H1 (cell line): ENCODE data around the gene CFAP58. TPM values are rescaled to one million over a fixed set of nuclear protein-coding genes. Genes with fewer than 3 reads are reported as not detected.

Experiments used
- CTCF ChIA-PET: fragments of 300-600 bp; sonication (Branson Sonifier 250); formaldehyde crosslinking; loops from one replicate; lab custom pipeline; 2021; ENCODE audit not compliant: partially characterized antibody; lab: Charles Lee
- POLR2A ChIA-PET: fragments of 300-600 bp; sonication (Branson Sonifier 250); formaldehyde crosslinking; loops from one replicate; lab custom pipeline; 2021; ENCODE audit warnings: inconsistent platforms; ENCODE audit not compliant: partially characterized antibody; lab: Charles Lee
- DNase-seq, 2 experiments: peaks; one replicate each; pipeline versions ENCODE4 v3.0.0 to v3.0.0-alpha.2; 2010 to 2022; ENCODE audit warnings: low spot score in 2 of 2, low read depth in 1 of 2, mixed read lengths in 1 of 2
- FAIRE-seq: peaks from 2 replicates; lab custom pipeline; 2011; peaks lifted over from hg19 to GRCh38; lab: Jason Lieb, UNC
- H2AFZ ChIP-seq: 2 replicates; pipeline ENCODE4 v1.8.1; 2012; ENCODE audit warnings: low read length, inconsistent platforms
- H2AK5ac ChIP-seq: 2 replicates; pipeline ENCODE4 v1.6.1; 2013; ENCODE audit warnings: low read depth, low read length
- H2BK120ac ChIP-seq: replicated peaks from 2 replicates; pipeline ENCODE3; 2013; ENCODE audit warnings: low read depth, low read length, inconsistent platforms
- H2BK12ac ChIP-seq: 2 replicates; pipeline ENCODE4 v1.6.1; 2013; ENCODE audit warnings: low read depth, low read length
- H2BK15ac ChIP-seq: 2 replicates; pipeline ENCODE4 v1.6.1; 2013; ENCODE audit warnings: low read length
- H2BK20ac ChIP-seq: 2 replicates; pipeline ENCODE4 v1.6.1; 2013; ENCODE audit warnings: low read length
- H2BK5ac ChIP-seq: 2 replicates; pipeline ENCODE4 v1.6.1; 2013; ENCODE audit warnings: low read depth, low read length
- H3K14ac ChIP-seq: 2 replicates; pipeline ENCODE4 v1.6.1; 2013; ENCODE audit warnings: inconsistent platforms; ENCODE audit not compliant: insufficient read length
- H3K18ac ChIP-seq: 2 replicates; pipeline ENCODE4 v1.6.1; 2013; ENCODE audit warnings: low read length; ENCODE audit errors: extremely low read depth
- H3K23ac ChIP-seq: 2 replicates; pipeline ENCODE4 v1.6.1; 2013; ENCODE audit warnings: inconsistent platforms; ENCODE audit not compliant: insufficient read length
- H3K23me2 ChIP-seq: 2 replicates; pipeline ENCODE4 v1.6.1; 2013; ENCODE audit warnings: low read depth, low read length
- H3K27ac ChIP-seq: 2 replicates; pipeline ENCODE4 v1.6.1; 2011; ENCODE audit warnings: low read depth, low read length, inconsistent platforms
- H3K27me3 ChIP-seq, 4 experiments: replicated peaks in 1 of 4; 1 replicate in 1 of 4; 2 replicates in 3 of 4; pipeline versions ENCODE4 v1.6.1 to v1.8.1; 2011 to 2013; ENCODE audit warnings: low read length in 3 of 4, mild to moderate bottlenecking in 3 of 4, inconsistent platforms in 2 of 4, mixed read lengths in 2 of 4, moderate library complexity in 1 of 4; ENCODE audit not compliant: control insufficient read depth in 3 of 4, insufficient read depth in 3 of 4; ENCODE audit errors: extremely low read depth in 1 of 4
- H3K36me3 ChIP-seq, 4 experiments: 2 replicates each; pipeline versions ENCODE4 v1.6.1 to v1.8.1; 2011 to 2013; ENCODE audit warnings: mild to moderate bottlenecking in 4 of 4, low read length in 3 of 4, moderate library complexity in 2 of 4, control low read depth in 1 of 4, inconsistent platforms in 1 of 4; ENCODE audit not compliant: insufficient read depth in 4 of 4, control insufficient read depth in 2 of 4
- H3K4ac ChIP-seq: replicated peaks from 2 replicates; pipeline ENCODE3; 2013; ENCODE audit warnings: low read length, low read depth, mixed read lengths, inconsistent platforms; ENCODE audit not compliant: insufficient read length
- H3K4me1 ChIP-seq, 4 experiments: replicated peaks in 1 of 4; 1 replicate in 1 of 4; 2 replicates in 3 of 4; pipeline versions ENCODE4 v1.6.1 to v1.8.1; 2011 to 2013; ENCODE audit warnings: low read length in 3 of 4, inconsistent platforms in 2 of 4, mixed read lengths in 1 of 4; ENCODE audit not compliant: insufficient read depth in 4 of 4, control insufficient read depth in 3 of 4
- H3K4me2 ChIP-seq, 2 experiments: 2 replicates each; pipeline versions ENCODE4 v1.6.1 to v1.8.1; 2011 to 2013; ENCODE audit warnings: low read depth in 2 of 2, low read length in 2 of 2, control low read depth in 1 of 2, inconsistent platforms in 1 of 2, mild to moderate bottlenecking in 1 of 2; ENCODE audit not compliant: insufficient read depth in 1 of 2
- H3K4me3 ChIP-seq, 4 experiments: fragments of 200-600, 300-600 bp in 1 of 4; sonication (generic), shearing (Covaris generic), sonication (Bioruptor Twin) in 1 of 4; 2 replicates each; pipeline versions ENCODE4 v1.5.1 to v1.8.1; 2011 to 2016; ENCODE audit warnings: low read length in 4 of 4, low read depth in 3 of 4, control low read depth in 2 of 4, inconsistent platforms in 2 of 4, mild to moderate bottlenecking in 2 of 4, mixed read lengths in 1 of 4, moderate library complexity in 1 of 4; ENCODE audit not compliant: insufficient read depth in 2 of 4; ENCODE audit errors: extremely low read depth in 1 of 4
- H3K56ac ChIP-seq: replicated peaks from 2 replicates; pipeline ENCODE3; 2013; ENCODE audit warnings: low read depth, mild to moderate bottlenecking, mixed read lengths, low read length, inconsistent platforms; ENCODE audit not compliant: insufficient read length
- H3K79me1 ChIP-seq: 2 replicates; pipeline ENCODE4 v1.6.1; 2013; ENCODE audit warnings: low read depth, low read length, control low read depth
- H3K79me2 ChIP-seq, 2 experiments: 2 replicates each; pipeline versions ENCODE4 v1.6.1 to v1.8.1; 2012 to 2013; ENCODE audit warnings: low read length in 2 of 2, mild to moderate bottlenecking in 2 of 2, inconsistent platforms in 1 of 2; ENCODE audit not compliant: insufficient read depth in 2 of 2, control insufficient read depth in 1 of 2
- H3K9ac ChIP-seq, 4 experiments: replicated peaks in 1 of 4; 1 replicate in 1 of 4; 2 replicates in 3 of 4; pipeline versions ENCODE4 v1.6.1 to v1.8.1; 2011 to 2013; ENCODE audit warnings: low read depth in 3 of 4, low read length in 3 of 4, control low read depth in 2 of 4, mild to moderate bottlenecking in 2 of 4, moderate library complexity in 2 of 4, inconsistent platforms in 1 of 4; ENCODE audit errors: extremely low read depth in 1 of 4
- H3K9me3 ChIP-seq, 2 experiments: 2 replicates each; pipeline versions ENCODE4 v1.6.1 to v1.8.1; 2012 to 2013; ENCODE audit warnings: mild to moderate bottlenecking in 2 of 2, moderate library complexity in 2 of 2, control low read depth in 1 of 2, inconsistent platforms in 1 of 2, low read depth in 1 of 2, low read length in 1 of 2, mixed read lengths in 1 of 2; ENCODE audit not compliant: insufficient read depth in 2 of 2
- H4K20me1 ChIP-seq, 2 experiments: replicated peaks in 1 of 2; 2 replicates each; pipeline versions ENCODE3 to v1.8.1; 2011 to 2013; ENCODE audit warnings: inconsistent platforms in 2 of 2, low read length in 2 of 2, mild to moderate bottlenecking in 1 of 2; ENCODE audit not compliant: insufficient read depth in 2 of 2, control insufficient read depth in 1 of 2
- H4K5ac ChIP-seq: 2 replicates; pipeline ENCODE4 v1.6.1; 2013; ENCODE audit warnings: low read length, low read depth, mixed read lengths, inconsistent platforms; ENCODE audit not compliant: insufficient read length
- H4K8ac ChIP-seq: 2 replicates; pipeline ENCODE4 v1.8.0; 2013; ENCODE audit warnings: mild to moderate bottlenecking, moderate library complexity, low read length, inconsistent platforms; ENCODE audit not compliant: insufficient read depth; ENCODE audit errors: extremely low read depth
- H4K91ac ChIP-seq: replicated peaks from 2 replicates; pipeline ENCODE3; 2013; ENCODE audit warnings: low read length, mixed read lengths, inconsistent platforms; ENCODE audit not compliant: insufficient read length
- EZH2 ChIP-seq: fragments of 200-600 bp; sonication (generic); IDR thresholded peaks from 2 replicates; pipeline ENCODE4 v1.7.1; 2012; ENCODE audit warnings: low read depth, mild to moderate bottlenecking, moderate library complexity, low read length, inconsistent platforms; ENCODE audit not compliant: severe bottlenecking
- JUN ChIP-seq: IDR thresholded peaks from 2 replicates; pipeline ENCODE4 v1.6.1; 2011; ENCODE audit warnings: low read depth, mild to moderate bottlenecking, improper control_type of control experiment, low read length
- KDM1A ChIP-seq: fragments of 200-600, 300-600 bp; sonication (generic); IDR thresholded peaks from 2 replicates; pipeline ENCODE4 v1.7.1; 2016; ENCODE audit warnings: mild to moderate bottlenecking, low read length, borderline replicate concordance
- WGBS, 2 experiments: shearing (Covaris generic) in 1 of 2; methylation state at CpG; one replicate each; pipeline versions ENCODE4 v1.1.6 to v1.1.7; 2013 to 2015; ENCODE audit warnings: low lambda C conversion rate in 2 of 2, mixed read lengths in 2 of 2, inconsistent platforms in 1 of 2, low coverage in 1 of 2, missing lambda C conversion rate in 1 of 2; ENCODE audit not compliant: insufficient replicate concordance in 2 of 2, insufficient coverage in 1 of 2, insufficient read length in 1 of 2; ENCODE audit errors: extremely low coverage in 1 of 2, missing lambda C conversion rate in 1 of 2; 5-methylcytosine and 5-hydroxymethylcytosine counted together
- polyA plus RNA-seq, 7 experiments: library from polyadenylated mRNA; depleted of rRNA in 3 of 7; stranded (reverse) in 5 of 7; unstranded in 2 of 7; fragments of >200 nt in 5 of 7; fragments of 200-250 nt in 2 of 7; gene quantifications; 1 replicate in 5 of 7; 2 replicates in 1 of 7; 4 replicates in 1 of 7; pipeline versions ENCODE4 v1.2.1 to v1.2.3, GENCODE V29; 2011 to 2013; ENCODE audit warnings: missing spikeins in 2 of 7, mixed read lengths in 2 of 7
- total RNA-seq: library from RNA; stranded (reverse); fragmentation: NEBNext Ultra II Directional; extraction: Animal tissue kit (Norgen Biotek cat#: 25700); gene quantifications from 2 replicates; pipeline ENCODE4 v1.2.1, GENCODE V29; 2021

CFAP58 gene
- total and polyA plus RNA-seq, 2 of the 8 experiments (the other 6 are each of a cell fraction or from before 2014, with no cell fraction given): 0.32 to 0.71 TPM

- H4K5ac ChIP-seq: no peak overlapping the region
- H4K8ac ChIP-seq: no peak overlapping the region
- H3K4me3 ChIP-seq: no peak overlapping the region
- CTCF ChIA-PET: interaction anchor here (0.8 to 17.2 kb wide), 10 partner anchors 9 to 74 kb away, joined by 3 to 379 read pairs (median 4); partner anchors contain the start of gene ITPRIP
- TF ChIP-seq EZH2 (no peak), JUN (no peak), KDM1A (no peak)
- no peak overlapping the region for H3K27ac ChIP-seq
- no peaks in the 10 kb centered on the region; a peak in 1 of 7 replicates for H3K27me3 ChIP-seq
- H2BK12ac ChIP-seq: no peak overlapping the region
- no peak overlapping the region for H3K14ac ChIP-seq
- no peak overlapping the region for H3K18ac ChIP-seq
- no peak overlapping the region for H2BK5ac ChIP-seq
- no peak overlapping the region for H2AFZ ChIP-seq
- H3K56ac ChIP-seq: no peak overlapping the region
- H3K23me2 ChIP-seq: no peaks in the 10 kb centered on the region
- no peaks in the 10 kb centered on the region for H4K20me1 ChIP-seq
- no peak overlapping the region for H2BK15ac ChIP-seq
- 88% methylated on average over 4 of the region's 4 CpGs; no CpG with 5 or more reads in 1 of the 2 experiments for WGBS, 2 experiments
- no peak overlapping the region for H3K4me2 ChIP-seq
- no peak overlapping the region for H3K9ac ChIP-seq
- H3K79me1 ChIP-seq: no peaks in the 10 kb centered on the region
- no peaks in the 10 kb centered on the region for H3K36me3 ChIP-seq
- H2AK5ac ChIP-seq: no peak overlapping the region
- no peaks in the 10 kb centered on the region for H3K9me3 ChIP-seq
- no peaks in the 10 kb centered on the region for H3K79me2 ChIP-seq
- H2BK20ac ChIP-seq: no peak overlapping the region
- no peak overlapping the region for H2BK120ac ChIP-seq
- H4K91ac ChIP-seq: no peak overlapping the region
- peaks cover 0 to 9% (median 3%) of the 10 kb centered on the region in 4 experiments; a peak in 2 of 7 replicates for H3K4me1 ChIP-seq
- FAIRE-seq: no peak
- no peak for DNase-seq
- H3K23ac ChIP-seq: no peak overlapping the region
- POLR2A ChIA-PET: interaction anchor here (1.0 to 1.7 kb wide), 4 partner anchors 9 to 58 kb away, joined by 3 to 4 read pairs (median 4); partner anchors contain the start of gene ITPRIP
- H3K4ac ChIP-seq: no peak overlapping the region
Observed at GRCh38 chr10:104347295-104348045, 6.2 kb upstream of the CFAP58 start.
